Measurements from ENCODE around the gene IRF7. TPM values are rescaled to one million over a fixed set of nuclear protein-coding genes. Genes with fewer than 3 reads are reported as not detected.

Gene IRF7
- total RNA-seq, 4 donors from 2014 or later, result 9.0 to 37.7 (median 27.5) TPM

DNA sequence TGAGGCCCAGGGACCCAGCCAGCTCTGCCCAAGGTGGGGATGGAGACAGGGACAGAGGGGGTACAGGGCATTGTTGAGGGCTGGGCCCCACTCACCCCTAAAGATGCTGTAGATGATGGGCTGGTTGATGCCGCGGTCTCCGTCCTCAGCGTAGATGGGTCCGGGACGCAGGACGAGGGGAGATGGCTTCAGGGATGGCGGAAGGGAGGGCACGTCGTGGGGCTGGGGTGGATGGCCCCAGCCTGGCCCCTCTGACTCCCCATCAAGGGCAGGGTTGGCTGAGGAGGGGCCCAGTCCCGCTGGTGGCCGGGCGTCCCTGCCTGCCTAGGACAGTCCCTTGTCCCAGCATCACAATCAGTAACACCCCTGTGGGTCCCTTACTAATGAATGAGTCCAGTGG, 4.5 kb upstream of the IRF7 start:
- Histone ChIP-seq H3K27ac (no peak overlapping the region), H3K36me3 (peaks cover 0 to 57% (median 0%) of the 10 kb centered on the region in 3 donors), H3K4me3 (no peak overlapping the region), H3K4me1 (peaks cover 0 to 32% (median 2%) of the 10 kb centered on the region in 4 donors), H3K27me3 (peaks cover 0 to 28% of the 10 kb centered on the region in 2 donors), H3K9me3 (no peaks in the 10 kb centered on the region)
- TF ChIP-seq EP300 (IDR thresholded peaks at IDR 0.05) (no peak), POLR2A (IDR thresholded peaks at IDR 0.05) (no peak)
- TF ChIP-seq, protein P1, sequence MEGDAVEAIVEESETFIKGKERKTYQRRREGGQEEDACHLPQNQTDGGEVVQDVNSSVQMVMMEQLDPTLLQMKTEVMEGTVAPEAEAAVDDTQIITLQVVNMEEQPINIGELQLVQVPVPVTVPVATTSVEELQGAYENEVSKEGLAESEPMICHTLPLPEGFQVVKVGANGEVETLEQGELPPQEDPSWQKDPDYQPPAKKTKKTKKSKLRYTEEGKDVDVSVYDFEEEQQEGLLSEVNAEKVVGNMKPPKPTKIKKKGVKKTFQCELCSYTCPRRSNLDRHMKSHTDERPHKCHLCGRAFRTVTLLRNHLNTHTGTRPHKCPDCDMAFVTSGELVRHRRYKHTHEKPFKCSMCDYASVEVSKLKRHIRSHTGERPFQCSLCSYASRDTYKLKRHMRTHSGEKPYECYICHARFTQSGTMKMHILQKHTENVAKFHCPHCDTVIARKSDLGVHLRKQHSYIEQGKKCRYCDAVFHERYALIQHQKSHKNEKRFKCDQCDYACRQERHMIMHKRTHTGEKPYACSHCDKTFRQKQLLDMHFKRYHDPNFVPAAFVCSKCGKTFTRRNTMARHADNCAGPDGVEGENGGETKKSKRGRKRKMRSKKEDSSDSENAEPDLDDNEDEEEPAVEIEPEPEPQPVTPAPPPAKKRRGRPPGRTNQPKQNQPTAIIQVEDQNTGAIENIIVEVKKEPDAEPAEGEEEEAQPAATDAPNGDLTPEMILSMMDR (IDR thresholded peaks at IDR 0.05), result no peak
- no peak for DNase-seq (ENCODE audit: low spot score in 2 of 2)
- 93 to 95% methylated on average over 11 to 12 of the region's 13 CpGs for WGBS, 2 donors

DNA sequence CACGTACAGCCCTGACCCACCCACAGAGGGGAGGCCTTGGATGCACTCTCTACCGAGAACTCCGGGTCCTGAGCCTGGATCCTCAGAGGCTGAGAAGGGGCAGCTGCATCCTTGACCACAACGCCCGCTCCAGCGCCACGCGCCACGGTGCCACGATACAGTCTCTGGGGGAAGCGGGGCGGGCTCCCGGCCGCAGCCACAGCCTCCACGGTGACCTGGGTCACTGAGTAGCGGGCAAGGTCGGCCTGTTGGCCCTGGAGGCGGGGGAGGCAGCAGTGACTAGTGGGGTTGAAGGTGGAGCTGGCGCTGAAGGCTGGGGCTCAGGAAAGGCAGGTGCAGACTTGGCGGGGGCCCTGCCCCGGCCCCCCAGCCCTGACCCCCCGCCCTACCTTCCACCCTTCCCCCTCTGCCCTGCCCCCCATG, 3.9 kb upstream of the IRF7 start:
- 82 to 90% methylated on average over 5 to 22 of the region's 22 CpGs for WGBS, 2 donors
- peaks cover 0 to 23% of the 10 kb centered on the region in 2 donors for H3K27me3 ChIP-seq
- peaks cover 0 to 59% (median 0%) of the 10 kb centered on the region in 3 donors for H3K36me3 ChIP-seq
- peaks cover 0 to 32% (median 7%) of the 10 kb centered on the region in 4 donors for H3K4me1 ChIP-seq
- no peak overlapping the region for H3K4me3 ChIP-seq
- no peaks in the 10 kb centered on the region for H3K9me3 ChIP-seq
- DNase-seq (ENCODE audit: low spot score in 2 of 2), result no peak
- no peak overlapping the region for H3K27ac ChIP-seq
- TF ChIP-seq POLR2A (IDR thresholded peaks at IDR 0.05), result no peak
- TF ChIP-seq EP300 (IDR thresholded peaks at IDR 0.05), result no peak
- TF ChIP-seq, protein P1 (IDR thresholded peaks at IDR 0.05), result no peak

DNA sequence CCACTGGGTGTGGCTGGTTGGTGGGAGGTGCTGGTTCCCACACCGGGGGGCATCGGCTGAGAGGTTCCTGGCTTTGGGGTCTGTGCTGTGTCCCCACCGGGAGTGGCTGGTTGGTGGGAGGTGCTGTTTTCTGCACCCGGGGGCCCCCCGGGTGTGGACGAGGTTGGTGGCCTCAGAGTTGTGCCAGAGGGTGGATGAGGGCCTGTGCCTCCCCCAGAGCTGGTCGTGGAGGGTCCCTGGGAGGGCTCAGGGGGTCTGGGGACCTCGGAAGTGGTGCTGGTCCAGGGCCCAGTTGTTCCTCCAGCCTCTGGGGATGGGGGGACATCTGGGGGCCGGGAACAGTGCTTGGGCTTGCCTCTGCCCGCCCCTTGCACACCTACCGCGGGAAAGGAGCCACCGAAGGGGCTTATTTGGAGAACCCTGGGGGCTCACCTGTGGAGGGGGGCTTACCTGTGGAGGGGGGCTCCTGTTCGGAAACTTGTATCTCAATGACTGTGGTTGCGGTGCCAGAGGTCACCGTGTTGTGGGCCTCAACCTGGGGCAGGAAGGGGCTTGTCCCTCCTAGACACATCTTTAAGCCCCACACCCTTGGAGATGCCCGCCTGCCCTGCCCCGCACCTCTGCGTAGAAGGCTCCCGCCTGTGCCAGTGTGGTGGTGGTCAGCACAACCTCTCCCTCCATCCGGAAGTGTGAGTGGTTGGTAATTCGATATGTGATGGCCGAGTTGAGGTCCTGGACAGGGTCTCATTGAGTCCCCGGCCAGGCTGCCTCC, 3.3 kb upstream of the IRF7 start:
- Histone ChIP-seq H3K36me3 (peaks cover 0 to 60% (median 0%) of the 10 kb centered on the region in 3 donors), H3K9me3 (no peaks in the 10 kb centered on the region), H3K4me3 (no peak overlapping the region), H3K27me3 (peaks cover 0 to 17% of the 10 kb centered on the region in 2 donors), H3K27ac (no peak overlapping the region), H3K4me1 (peaks cover 0 to 36% (median 12%) of the 10 kb centered on the region in 4 donors)
- no peak for DNase-seq (ENCODE audit: low spot score in 2 of 2)
- no peak for TF ChIP-seq POLR2A (IDR thresholded peaks at IDR 0.05)
- TF ChIP-seq, protein P1 (IDR thresholded peaks at IDR 0.05), result no peak
- no peak for TF ChIP-seq EP300 (IDR thresholded peaks at IDR 0.05)
- 84 to 88% methylated on average over 17 to 22 of the region's 24 CpGs for WGBS, 2 donors

DNA sequence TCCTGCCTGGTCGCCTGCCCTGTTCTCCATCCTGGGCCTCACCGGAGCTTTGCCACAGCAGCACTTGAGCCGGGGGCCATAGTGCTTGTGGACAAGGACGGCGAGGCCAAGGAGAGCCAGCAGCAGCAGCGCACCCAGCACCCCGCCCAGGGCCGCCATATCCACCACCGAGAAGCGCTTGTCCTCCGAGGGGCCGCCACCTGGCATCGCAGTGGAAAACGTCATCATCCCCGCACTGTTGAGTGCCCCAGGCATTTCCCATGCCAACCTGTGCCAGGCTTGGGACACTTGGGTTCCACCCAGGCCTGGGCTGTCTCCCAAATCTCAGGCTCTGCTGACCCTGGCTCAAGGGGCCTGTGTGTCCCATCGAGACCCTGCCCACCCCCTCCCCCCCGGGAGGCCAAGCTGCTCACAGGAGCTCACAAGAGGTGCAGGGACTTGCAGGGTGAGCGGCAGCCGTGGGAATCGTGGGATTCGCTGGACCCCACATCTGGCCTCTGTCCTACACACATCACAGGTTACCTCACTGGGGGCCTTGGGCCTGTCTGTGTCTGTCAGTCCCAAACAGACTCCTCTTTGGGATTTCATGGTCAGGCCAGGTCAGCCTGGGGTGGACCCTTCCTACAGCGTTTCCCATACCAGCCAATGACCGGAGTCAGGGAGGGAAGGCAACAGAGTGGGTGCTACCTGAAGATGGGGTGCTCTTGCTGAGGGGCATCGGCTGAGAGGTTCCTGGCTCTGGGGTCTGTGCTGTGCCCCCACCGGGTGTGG, 2.3 kb upstream of the IRF7 start:
- no peak overlapping the region for H3K27ac ChIP-seq
- WGBS, 2 donors, result 91 to 94% methylated on average over 25 of the region's 25 CpGs
- no peak for DNase-seq (ENCODE audit: low spot score in 2 of 2)
- H3K36me3 ChIP-seq, result peaks cover 0 to 58% (median 0%) of the 10 kb centered on the region in 3 donors
- peaks cover 0 to 44% (median 17%) of the 10 kb centered on the region in 4 donors for H3K4me1 ChIP-seq
- TF ChIP-seq POLR2A (IDR thresholded peaks at IDR 0.05) (no peak), EP300 (IDR thresholded peaks at IDR 0.05) (no peak)
- TF ChIP-seq, protein P1 (IDR thresholded peaks at IDR 0.05), result no peak
- H3K27me3 ChIP-seq, result peaks cover 0 to 7% of the 10 kb centered on the region in 2 donors
- H3K9me3 ChIP-seq, result no peaks in the 10 kb centered on the region
- H3K4me3 ChIP-seq, result no peak overlapping the region

Measured in tibial nerve (tissue), 4 donors.